CD4-positive, alpha-beta T cell treated with Interleukin-6 at 100 ng/mL for 8 hours (primary cell): Measurements from ENCODE around the gene SCNN1A.

ENCODE experiments used
- DNase-seq: peaks from one replicate; pipeline ENCODE4 v3.0.0-alpha.2; 2020; ENCODE audit warnings: mixed read lengths, low spot score

SCNN1A gene

DNA sequence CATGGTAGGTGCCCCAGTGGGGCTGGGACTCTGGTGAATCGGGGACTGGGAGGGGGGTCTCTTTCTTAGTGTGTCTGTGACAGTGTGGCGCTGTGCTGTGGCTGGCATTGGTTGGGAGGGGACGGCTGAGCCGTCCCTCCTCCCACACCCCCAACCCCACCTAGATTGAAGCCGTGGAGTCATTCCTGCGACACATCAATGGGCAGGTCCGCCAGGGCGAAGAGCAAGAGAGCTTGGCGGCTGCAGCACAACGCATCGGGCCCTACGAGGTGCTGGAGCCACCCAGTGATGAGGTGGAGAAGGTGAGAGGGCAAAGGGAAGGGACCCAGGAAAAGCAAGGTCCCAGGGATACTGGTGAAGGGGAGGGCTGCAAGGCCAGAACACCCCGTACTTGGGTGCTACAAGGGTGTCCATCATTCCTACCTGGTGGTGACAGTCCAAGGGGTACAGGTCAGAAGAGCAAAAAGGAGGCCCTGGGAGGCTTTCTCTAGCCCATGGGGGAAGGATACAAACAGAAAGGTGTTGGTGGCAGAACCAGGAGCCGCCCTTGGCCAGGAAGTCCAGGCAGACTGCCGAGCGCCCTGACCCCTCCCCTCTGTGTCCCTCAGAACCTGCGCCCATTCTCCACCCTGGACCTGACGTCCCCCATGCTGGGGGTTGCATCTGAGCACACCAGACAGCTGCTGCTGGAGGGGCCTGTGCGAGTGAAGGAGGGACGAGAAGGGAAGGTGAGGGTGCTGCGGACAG is 57.5 kb downstream of the SCNN1A start:
- DNase-seq, result no peak

DNA sequence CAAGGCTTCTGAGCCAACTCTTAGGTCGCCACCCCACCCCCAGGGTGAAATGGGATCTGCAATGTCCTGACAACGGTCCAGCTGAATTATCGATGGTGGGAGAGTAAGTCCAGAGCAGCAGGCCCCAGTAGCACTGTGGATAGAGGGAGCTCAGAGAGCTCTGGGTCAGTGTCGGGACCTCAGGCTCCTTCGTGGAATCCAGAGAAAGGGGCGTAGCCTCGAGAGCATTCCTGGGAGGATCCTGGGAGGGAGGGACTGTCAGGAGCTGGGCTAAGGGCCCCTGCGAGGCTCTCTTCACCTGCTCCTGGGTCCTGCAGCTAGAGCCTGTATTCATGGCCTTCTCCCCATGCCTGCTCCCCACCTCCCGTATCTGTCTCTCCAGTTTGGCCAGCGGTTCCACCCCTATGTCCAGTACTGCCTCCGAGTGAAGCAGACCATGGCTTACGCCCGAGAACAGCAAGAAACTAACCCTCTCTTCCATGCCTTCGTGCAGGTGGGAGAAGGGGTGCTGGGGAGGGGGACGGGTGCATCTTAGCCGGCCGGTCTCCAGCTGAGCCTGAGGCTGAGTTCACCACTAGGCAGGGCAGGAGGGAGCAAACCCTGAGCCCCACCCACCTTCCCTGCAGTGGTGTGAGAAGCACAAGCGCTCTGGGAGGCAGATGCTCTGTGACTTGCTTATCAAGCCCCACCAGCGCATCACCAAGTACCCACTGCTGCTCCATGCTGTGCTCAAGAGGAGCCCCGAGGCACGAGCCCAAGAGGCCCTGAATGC is 58.3 kb downstream of the SCNN1A start:
- no peak for DNase-seq

DNA sequence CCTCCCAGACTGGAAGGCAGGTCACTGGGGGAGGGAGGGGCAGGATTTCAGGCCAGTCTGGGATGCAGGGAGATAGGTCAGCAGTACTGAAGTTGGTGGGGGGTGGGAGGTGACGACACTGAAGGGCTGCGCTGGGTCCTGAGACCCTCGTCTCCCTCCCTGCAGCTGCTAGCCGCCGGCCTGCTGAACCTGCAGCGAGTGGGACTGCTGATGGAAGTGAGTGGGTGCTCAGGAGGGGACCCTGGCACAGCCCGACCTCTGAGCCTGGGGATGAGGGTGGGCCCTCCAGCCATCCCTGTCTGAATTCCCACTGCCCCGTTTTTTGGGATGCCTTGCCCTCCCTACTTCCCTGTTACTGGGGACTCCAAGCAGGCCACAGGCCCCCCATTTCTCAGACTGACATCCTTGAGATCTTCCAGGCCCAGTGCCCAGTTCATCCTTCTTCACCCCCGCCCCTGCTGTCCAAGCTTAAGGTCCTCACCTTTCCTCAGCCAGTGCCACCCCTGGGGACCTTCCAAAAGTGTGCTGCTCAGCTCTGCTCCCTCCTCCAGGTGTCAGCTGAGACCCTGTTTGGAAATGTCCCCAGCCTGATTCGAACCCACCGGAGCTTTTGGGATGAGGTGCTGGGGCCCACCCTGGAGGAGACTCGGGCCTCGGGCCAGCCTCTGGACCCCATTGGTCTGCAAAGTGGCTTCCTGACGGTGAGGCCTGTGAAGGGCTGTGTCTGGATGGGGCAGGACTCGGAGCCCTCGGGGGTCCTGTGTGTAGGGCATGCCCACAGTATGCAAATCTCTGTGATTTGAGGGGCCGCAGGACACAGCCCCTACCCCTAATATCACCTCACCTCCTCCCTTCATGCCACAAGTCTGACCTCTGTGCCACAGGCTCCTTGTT is 59.4 kb downstream of the SCNN1A start:
- no peak for DNase-seq

DNA sequence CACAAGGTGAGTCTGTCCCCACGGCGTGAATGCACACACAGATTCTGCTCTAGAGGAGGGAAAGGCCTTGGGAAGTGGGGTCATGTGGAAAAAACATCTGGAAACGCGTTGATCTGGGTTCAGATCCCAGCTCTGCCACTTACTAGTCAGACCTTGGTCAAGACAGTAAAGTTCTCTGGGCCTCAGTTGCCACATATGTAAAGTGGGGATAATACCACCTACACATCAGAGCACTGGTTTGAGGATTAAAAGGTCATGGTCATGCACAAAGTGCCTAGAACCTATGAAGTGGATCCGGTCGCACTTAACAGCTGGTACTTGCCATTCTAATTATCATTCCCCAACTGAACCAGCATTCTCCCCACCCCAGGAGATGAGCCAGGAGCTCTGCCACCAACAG is 60.2 kb downstream of the SCNN1A start:
- DNase-seq, result no peak

DNA sequence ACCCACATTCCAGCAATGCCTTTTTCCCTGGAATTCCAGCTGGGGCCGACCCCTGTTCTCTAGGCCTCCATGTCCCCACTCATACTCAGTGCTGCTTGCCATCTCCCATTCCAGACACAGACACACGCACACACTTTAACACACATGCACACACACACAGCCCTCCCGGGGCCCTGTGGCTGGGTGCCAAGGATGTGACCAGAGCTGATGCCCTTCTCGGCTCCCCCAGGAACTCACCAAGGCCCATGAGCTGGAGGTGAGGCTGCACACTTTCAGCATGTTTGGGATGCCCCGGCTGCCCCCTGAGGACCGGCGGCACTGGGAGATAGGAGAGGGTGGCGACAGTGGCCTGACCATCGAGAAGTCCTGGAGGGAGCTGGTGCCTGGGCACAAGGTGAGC is 60.6 kb downstream of the SCNN1A start:
- no peak for DNase-seq

DNA sequence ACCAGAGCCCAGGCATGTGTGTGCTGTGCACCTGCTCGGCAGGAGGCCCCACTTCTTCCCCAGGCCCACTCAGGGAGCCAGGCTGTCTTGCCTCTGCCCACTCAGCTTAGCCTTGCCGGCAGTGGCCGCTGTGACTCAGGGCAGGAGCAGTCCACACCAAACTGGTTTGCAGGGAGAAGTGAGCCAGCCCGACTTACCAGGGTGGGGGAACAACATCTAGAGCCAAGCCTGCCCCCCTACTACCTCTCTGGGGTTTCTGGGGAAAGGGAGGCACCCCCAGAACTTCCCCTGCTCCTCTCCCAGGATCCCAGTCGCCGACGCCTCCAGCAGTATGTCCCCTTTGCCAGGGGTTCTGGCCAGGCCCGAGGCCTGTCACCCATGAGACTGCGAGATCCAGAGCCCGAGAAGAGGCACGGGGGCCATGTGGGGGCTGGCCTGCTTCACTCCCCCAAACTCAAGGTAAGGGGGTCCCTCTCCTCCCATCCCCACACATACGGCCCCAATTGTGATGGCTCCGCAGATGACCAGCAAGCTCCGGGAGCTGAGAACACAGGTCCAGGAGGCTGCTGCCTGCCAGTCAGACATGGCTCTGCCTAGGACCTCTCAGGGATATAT is 61.9 kb downstream of the SCNN1A start:
- DNase-seq, result no peak

DNA sequence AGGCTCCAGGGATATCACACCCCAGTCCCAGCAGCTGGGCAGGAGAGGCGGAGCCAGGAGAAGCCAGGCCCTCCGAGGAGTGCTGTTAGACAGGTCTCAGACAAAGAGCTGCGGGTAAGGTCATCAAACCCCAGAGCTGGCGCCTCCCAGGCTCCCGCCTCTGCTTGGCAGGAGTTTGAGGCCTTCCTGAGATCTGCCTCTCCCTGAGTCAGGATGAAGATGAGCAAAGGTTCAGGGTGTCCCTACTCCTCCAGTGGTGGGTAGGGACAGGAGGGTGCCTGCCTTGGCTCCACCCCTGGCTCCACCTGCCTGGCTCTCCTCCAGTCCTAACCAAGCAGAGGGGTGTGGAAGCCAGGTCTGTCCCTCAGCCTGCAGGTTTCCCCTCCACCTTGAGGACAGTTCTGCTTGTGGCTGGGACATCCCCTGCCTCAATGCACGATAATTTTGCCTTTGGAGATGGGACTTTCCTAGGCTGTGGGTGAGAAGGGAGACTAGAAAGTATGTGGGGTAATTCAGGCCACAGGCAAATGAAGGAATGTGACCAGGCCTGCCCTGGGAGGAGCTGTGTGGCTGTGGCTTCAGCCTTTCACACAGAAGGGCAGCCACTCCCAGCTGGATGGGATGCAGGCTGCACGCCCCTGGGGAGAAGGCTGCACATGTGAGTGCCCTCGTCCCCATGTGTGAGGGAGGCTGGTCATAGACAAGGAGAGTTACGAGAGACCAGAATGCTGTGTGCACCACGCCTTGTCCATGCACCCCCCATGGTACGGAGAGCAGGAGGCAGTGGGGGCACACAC is 62.6 kb downstream of the SCNN1A start:
- DNase-seq, result no peak

DNA sequence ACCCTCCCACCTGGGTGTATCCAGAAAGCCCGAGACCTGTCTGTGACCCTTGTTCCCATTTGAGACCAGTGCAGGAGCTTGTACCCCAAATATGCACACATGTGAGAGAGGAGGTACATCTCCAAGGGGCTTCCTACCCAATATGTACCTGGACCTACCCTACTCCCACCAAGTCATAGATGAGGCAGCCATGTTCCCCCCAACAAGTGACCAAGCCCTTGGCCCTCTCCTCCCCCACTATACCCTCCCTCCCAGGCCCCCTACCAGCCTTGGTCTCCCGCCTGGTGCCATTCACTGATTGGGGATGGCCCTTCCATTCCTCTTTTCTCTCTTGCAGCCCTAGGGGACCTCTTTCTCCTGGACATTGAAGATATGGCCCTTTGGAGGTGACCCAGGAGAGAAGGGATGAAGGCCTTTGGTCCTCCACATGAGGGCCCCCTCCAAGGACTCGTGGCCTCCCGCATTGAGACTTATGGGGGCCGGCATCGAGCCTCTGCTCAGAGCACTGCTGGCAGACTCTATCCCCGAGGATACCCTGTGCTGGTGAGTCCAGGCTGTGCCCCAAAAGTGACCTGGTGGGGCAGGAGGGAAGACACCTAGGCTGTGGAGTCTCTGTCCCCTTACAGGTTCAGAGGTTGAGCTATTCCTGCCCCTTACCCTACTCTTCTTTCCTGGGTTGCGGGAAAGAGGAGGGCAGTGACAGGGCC is 63.4 kb downstream of the SCNN1A start:
- no peak for DNase-seq

DNA sequence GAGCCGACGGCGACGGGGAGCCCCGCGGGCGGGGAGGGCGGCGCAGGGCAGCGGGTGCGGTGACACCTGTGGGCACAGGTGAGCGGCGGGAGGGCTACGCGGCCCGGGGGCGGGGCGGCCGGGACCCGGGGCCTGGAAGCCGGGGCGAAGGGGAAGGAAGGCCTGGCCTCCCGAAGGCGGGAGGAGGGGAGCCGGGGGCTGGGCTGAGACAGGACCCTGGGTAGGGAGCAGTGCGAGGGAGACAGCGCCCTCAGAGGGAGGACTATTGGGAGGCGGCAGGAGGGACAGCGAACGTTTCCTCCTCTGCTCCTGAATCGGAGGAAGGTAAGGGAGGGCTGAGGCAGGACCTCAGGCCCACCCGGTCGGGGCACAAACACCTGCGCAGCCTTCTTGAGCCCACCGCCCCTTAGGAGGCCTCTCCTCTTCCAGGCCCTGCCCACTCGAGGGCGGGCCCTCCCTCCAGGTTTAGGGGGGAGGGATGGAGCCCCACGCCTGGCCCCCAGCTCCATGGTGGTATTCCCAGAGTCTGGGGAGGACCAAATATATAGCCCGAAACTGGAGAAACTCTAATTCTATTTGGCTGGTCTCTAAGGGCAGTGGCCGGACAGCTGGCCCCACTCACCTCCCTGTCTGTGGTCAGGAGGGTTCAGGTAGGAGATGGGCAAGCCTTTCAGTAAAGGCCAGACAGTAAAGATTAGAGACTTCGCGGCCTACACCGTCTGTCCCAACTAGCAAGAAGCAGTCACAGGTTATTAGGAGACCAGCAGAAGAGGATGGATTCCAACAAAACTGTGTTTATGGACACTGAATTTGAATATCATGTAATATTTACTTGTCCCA is 64.4 kb downstream of the SCNN1A start:
- DNase-seq, result no peak

DNA sequence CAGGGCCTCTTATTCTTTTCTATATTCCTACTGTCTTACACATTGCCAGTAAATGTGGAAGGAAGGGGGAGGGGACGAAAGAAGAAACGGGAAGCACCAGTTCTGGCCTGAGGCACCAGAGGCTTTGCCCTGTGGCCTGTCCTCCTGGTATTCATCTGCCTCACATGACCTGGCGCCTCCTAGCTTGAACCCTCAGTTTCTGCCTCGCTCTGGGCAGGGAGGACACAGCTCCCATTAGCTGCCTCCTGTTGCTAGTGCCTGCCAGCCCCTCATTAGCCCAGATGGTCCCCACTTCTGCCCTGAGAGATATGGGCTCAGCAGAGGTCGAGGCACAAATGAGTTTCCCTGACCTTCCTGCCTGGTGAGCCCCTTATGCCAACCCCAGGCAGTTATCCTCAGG is 67.8 kb downstream of the SCNN1A start:
- DNase-seq, result no peak

DNA sequence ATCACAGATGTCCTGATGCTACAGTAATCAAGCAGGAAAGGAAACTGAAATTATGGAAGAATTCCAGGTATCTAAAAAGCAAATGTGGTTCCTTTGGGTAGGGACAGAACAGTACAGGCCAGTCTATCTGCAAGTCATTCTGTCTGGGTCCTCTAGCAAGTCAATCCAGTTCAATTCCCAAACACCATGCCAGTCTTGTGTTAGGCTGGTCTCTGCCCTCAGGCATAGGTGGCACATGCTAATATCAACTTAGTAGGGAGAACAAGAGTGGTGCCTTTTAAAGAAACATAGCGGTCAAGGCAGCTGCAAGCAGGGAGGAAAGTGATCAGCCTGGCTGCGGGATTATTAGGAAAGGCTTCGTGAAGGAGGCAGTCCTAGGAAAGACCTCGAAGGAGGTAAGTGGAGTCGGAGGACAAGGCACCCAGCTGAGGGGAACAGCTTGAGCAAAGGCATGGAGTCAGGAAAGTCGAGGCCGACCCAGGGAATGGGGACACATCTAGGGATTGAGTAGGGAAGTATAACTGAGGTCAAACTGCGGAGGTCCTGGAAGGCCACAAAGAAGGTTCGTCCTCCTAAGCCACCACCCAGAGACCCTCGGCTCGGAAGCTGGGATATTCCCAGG is 68.7 kb downstream of the SCNN1A start:
- no peak for DNase-seq

DNA sequence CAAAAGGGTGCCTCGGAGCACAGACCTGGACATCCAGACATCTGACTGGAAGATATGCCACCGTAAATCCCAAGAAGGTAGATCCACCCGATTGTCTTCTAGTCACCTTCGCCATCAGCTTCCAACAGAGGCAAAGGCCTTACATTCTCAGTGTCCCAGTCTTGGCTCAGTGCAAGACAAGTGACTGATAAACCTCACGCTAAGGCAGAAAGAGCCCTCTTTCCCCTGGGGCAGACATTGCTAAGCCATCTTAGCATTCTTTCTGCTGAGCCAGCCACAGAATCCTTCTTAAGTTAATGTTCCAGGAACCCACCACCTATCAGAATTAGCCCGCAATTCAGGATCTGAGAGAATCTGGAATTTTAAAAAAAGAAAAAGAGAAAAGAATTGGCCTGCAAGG is 69.2 kb downstream of the SCNN1A start:
- DNase-seq, result no peak

DNA sequence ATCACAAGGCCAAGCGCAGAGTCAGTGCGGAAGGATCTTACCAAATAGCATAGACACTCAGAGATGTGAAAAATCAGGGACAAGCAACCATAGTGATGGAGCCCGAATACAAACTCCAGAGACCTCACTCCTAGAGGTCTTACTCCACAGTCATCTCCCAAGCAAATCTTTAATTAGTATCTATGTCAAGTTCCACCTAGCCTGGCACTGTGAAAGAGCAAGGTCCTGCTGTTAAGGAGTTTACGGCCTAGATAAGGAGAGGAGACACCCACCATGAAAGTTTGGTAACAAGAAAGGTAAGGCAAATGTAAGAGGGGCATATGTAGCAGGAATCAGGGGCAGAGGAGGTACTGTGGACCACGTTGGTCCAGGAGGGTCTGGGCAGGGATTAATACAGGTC is 72.3 kb downstream of the SCNN1A start:
- no peak for DNase-seq

DNA sequence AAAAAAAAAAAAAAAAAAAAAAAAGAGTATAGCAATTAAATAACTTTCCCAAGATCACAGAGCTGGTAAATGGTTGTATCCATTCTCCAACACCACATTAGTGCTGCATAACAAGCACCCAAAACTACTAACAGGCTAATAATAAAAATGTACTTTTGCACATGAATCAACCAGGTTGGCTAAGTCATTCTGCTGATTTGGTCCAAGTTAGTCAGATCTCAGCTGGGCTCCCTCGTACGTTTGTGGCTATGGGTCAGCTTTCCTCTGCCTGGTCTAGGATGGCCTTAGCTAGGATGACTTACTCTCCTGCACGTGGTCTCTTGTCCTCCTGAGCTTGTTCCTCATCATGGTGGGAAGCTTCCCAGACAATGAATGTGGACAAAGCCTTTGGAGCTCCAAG is 72.7 kb downstream of the SCNN1A start:
- no peak for DNase-seq

DNA sequence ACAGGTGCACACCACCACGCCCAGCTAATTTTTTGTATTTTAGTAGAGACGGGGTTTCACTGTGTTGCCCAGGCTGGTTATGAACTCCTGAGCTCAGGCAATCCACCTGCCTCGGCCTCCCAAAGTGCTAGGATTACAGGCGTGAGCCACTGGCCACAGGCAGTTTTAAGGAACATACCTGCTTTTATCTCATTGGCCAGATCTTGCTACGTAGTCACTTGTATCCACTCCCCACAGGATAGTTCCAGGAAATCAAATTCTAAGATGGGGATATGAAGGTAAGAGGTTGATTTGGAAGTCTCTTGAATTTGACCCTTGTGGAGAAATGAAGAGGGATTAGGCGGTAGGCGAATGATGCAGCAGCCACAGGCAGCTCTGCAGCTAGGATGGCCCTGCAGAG is 73.6 kb downstream of the SCNN1A start:
- DNase-seq, result no peak

DNA sequence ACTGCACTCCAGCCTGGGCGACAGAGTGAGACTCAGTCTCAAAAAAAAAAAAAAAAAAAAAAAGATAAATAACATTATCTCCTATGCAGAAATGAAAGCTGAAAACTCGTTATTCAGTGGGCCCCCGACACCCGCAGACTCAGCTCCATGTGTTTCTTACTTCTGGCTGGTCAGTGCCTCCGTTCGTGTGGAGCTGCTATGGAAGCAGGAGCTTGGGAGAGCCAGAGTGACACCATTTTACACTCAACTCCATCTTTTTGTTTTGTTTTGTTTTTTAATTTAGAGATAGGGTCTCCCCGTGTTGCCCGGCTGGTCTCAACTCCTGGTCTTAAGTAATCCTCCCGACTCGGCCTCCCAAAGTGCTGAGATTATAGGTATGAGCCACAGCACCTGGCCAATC is 78.2 kb downstream of the SCNN1A start:
- no peak for DNase-seq
